Coronary artery (tissue), 2 donors: ENCODE measurements around the gene USP38.

ENCODE experiments used
- DNase-seq: peaks from one replicate; pipeline ENCODE4 v3.0.0-alpha.2; 2017; ENCODE audit warnings: low spot score
- H3K27ac ChIP-seq, 2 donors: fragments of 200-600 bp; sonication (generic); one replicate each; pipeline ENCODE4 v1.5.1; 2016 to 2019
- H3K4me3 ChIP-seq: fragments of 200-600 bp; sonication (generic); 2 replicates; pipeline ENCODE4 v1.5.1; 2016; ENCODE audit warnings: mild to moderate bottlenecking, moderate library complexity
- CTCF ChIP-seq: fragments of 200-600 bp; sonication (generic); IDR thresholded peaks from one replicate; pipeline ENCODE4 v1.5.1; 2019; ENCODE audit warnings: antibody characterized with exemption

Gene USP38

GRCh38 chr4:143207555-143207954, 22.8 kb downstream of the USP38 start:
- TF ChIP-seq CTCF, result no peak
- H3K4me3 ChIP-seq, result no peak overlapping the region
- no peak overlapping the region for H3K27ac ChIP-seq
- no peak for DNase-seq

DNA sequence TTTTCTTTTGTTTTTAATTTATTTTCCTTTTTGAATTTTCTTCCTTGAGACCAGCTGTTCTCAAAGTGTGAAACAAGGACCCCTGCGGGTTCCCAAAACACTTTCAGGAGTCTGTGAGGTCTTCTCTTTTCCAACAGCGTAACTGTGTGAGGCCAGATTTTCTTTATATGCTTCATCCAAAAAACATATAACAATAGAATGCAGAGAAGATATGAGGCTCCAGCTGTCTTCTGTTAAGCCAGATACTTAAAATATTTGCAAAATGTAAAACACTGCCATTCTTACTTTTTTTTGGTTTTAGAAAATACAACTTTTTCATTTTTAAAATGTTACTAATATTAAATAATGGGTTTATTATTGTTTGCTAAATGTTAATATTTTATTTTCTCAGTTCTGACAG, 27.8 kb downstream of the USP38 start:
- Histone ChIP-seq H3K4me3 (no peak overlapping the region), H3K27ac (no peak overlapping the region)
- TF ChIP-seq CTCF, result no peak
- DNase-seq, result no peak

- no peak for TF ChIP-seq CTCF
- DNase-seq, result no peak
- Histone ChIP-seq H3K4me3 (no peak overlapping the region), H3K27ac (no peak overlapping the region)
Observed at GRCh38 chr4:143215873-143216272, 31.2 kb downstream of the USP38 start.

DNA sequence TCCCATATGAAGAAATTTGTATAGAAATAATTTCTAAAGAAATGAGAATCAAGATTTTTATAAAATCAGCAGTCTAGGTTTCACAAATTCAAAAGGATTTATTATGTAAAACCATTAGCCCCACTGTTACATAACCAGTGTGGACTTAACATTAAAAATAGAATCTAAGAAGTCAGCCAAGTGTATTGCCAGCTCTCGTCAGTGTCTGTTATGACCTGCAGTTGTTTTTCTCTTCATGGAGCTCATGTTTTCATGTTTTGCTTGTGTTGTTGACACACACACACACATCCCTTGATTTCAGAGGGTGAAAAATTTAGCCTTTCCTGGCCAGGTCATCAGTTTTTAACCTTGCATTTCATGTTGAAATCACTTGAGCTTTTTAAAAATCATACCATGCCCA, 39.5 kb downstream of the USP38 start:
- DNase-seq, result no peak
- no peak for TF ChIP-seq CTCF
- Histone ChIP-seq H3K4me3 (no peak overlapping the region), H3K27ac (no peak overlapping the region)

DNA sequence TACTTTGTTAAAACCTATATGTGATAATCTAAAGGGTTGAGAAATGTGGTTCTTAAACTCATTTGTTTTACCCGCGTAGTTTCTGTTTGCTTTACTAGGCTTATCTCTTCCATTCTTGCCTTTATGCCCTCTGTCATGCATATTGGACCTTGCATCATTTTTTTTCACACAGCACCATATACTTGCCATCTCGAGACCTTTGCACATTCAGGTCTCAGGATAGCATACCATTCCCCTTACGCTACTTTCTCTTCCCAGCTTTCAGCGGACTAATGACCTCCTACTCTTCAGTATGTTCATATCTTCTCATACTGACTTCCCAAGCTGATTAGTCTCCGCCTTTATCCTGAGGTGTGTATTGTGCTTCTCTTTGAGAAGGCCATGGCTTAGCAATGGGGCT, 40.5 kb downstream of the USP38 start:
- H3K27ac ChIP-seq, result no peak overlapping the region
- H3K4me3 ChIP-seq, result no peak overlapping the region
- no peak for DNase-seq
- TF ChIP-seq CTCF, result no peak

GRCh38 chr4:143230683-143231082, 46.0 kb downstream of the USP38 start:
- no peak overlapping the region for H3K27ac ChIP-seq

DNA sequence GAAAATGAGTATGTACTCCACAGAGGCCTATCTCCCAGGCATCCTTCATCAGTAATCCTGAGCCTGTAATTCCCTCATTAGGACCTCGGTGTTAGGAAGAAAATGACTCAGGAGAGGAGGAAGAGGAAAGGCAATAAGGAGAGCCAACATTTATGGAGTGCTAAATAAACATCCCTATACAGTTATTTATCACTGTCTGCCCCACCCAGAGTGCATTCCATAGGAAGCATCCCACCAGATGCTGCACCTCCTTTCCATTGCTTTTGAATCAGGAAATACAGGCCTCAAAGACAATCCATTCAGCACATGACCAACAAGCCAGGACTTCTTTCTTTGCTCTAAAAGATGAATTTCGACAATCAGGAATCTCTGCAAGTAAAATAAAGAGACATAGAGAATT, 47.6 kb downstream of the USP38 start:
- no peak for DNase-seq
- TF ChIP-seq CTCF, result no peak
- no peak overlapping the region for H3K27ac ChIP-seq
- H3K4me3 ChIP-seq, result no peak overlapping the region

More at GRCh38 chr4:143230683-143231082, 46.0 kb downstream of the USP38 start:
- TF ChIP-seq CTCF, result no peak
- H3K4me3 ChIP-seq, result no peak overlapping the region
- no peak for DNase-seq
